ENCODE data around the gene MZT1. TPM values are rescaled to one million over a fixed set of nuclear protein-coding genes. Genes with fewer than 3 reads are reported as not detected.

MZT1 gene
- total RNA-seq, 1 experiment from 2014 or later: 21.3 TPM

- peaks cover 10 to 22% (median 13%) of the 10 kb centered on the region in 3 experiments for H3K36me3 Mint-ChIP-seq (ENCODE audit: insufficient read depth in 1 of 3, low read depth in 3 of 3)
- H3K23ac ChIP-seq (ENCODE audit: insufficient read length, low read depth, low read length): no peak overlapping the region
- no peak overlapping the region for H3T11ph ChIP-seq (ENCODE audit: low read length)
- H3K79me2 ChIP-seq (ENCODE audit: insufficient read depth, low read length): no peaks in the 10 kb centered on the region
- H3K9me3 Mint-ChIP-seq: peaks cover 24% of the 10 kb centered on the region in 2 experiments
- no peaks in the 10 kb centered on the region for H3K79me1 ChIP-seq (ENCODE audit: insufficient read depth, low read depth, low read length, poor library complexity, severe bottlenecking)
- H4K5ac ChIP-seq (ENCODE audit: insufficient read length, low read depth, low read length): no peak overlapping the region
- H2BK120ac ChIP-seq (ENCODE audit: low read depth, low read length, poor library complexity, severe bottlenecking): no peak overlapping the region
- H2BK20ac ChIP-seq (ENCODE audit: low read depth, low read length, poor library complexity, severe bottlenecking): no peak overlapping the region
- H3K9me3 ChIP-seq (ENCODE audit: control insufficient read depth, low read depth, low read length): peaks cover 7% of the 10 kb centered on the region
- no peaks in the 10 kb centered on the region for H3K27me3 Mint-ChIP-seq (ENCODE audit: low read depth)
- no peak overlapping the region for H3K4ac ChIP-seq (ENCODE audit: low read depth, low read length)
- H2BK5ac ChIP-seq (ENCODE audit: insufficient read length, low read length): no peak overlapping the region
- no peak overlapping the region for H3K14ac ChIP-seq (ENCODE audit: insufficient read depth, low read length)
- H3K4me2 ChIP-seq (ENCODE audit: insufficient read depth, insufficient read length, low read length): no peak overlapping the region
- H3K18ac ChIP-seq (ENCODE audit: insufficient read length, low read depth, low read length): no peak overlapping the region
- H3K9ac ChIP-seq (ENCODE audit: extremely low read depth, insufficient read length, low read length): no peak overlapping the region
- H3K23me2 ChIP-seq (ENCODE audit: insufficient read length, low read depth, low read length, poor library complexity, severe bottlenecking): no peaks in the 10 kb centered on the region
- H3K27me3 ChIP-seq (ENCODE audit: insufficient read depth, low read length): no peaks in the 10 kb centered on the region
- no peak overlapping the region for H4K8ac ChIP-seq (replicated peaks; ENCODE audit: insufficient read length, low read depth, low read length)
- H3K27ac Mint-ChIP-seq: no peak overlapping the region
- H4K91ac ChIP-seq (ENCODE audit: insufficient read length, low read depth, low read length): no peak overlapping the region
- H2AK5ac ChIP-seq (ENCODE audit: insufficient read length, low read length): no peak overlapping the region
- H2BK15ac ChIP-seq (ENCODE audit: low read depth, low read length): no peak overlapping the region
- H3K4me1 Mint-ChIP-seq: no peaks in the 10 kb centered on the region
- TF ChIP-seq, protein P1, sequence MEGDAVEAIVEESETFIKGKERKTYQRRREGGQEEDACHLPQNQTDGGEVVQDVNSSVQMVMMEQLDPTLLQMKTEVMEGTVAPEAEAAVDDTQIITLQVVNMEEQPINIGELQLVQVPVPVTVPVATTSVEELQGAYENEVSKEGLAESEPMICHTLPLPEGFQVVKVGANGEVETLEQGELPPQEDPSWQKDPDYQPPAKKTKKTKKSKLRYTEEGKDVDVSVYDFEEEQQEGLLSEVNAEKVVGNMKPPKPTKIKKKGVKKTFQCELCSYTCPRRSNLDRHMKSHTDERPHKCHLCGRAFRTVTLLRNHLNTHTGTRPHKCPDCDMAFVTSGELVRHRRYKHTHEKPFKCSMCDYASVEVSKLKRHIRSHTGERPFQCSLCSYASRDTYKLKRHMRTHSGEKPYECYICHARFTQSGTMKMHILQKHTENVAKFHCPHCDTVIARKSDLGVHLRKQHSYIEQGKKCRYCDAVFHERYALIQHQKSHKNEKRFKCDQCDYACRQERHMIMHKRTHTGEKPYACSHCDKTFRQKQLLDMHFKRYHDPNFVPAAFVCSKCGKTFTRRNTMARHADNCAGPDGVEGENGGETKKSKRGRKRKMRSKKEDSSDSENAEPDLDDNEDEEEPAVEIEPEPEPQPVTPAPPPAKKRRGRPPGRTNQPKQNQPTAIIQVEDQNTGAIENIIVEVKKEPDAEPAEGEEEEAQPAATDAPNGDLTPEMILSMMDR (conservative IDR thresholded peaks at IDR 0.05): no peak
- H3K56ac ChIP-seq (ENCODE audit: insufficient read length, low read depth, low read length): no peak overlapping the region
- no peak overlapping the region for H3K27ac ChIP-seq (ENCODE audit: insufficient read length, low read depth, low read length)
- DNase-seq: no peak
- no peak overlapping the region for H3K4me3 Mint-ChIP-seq
- no peaks in the 10 kb centered on the region for H4K20me1 ChIP-seq (ENCODE audit: control insufficient read depth, insufficient read depth, insufficient read length)
- H2BK12ac ChIP-seq (ENCODE audit: insufficient read length, low read depth, low read length): no peak overlapping the region
- no peak overlapping the region for H2AFZ ChIP-seq (ENCODE audit: low read length)
- no peaks in the 10 kb centered on the region for H3K4me1 ChIP-seq (ENCODE audit: insufficient read depth, low read length)
These were observed 38.2 kb downstream of the MZT1 start for GRCh38 chr13:72689181-72689696.
